ENCODE results near the gene KCNN4. TPM values are rescaled to one million over a fixed set of nuclear protein-coding genes. Genes with fewer than 3 reads are reported as not detected.
A peak's percentile ranks its signal among the peaks of the same experiment; 100 is the strongest.

The KCNN4 gene
- total and polyA plus RNA-seq, 2 donors (not counting 1 experiment from before 2014, with no cell fraction given) = 107 to 267 TPM

DNA sequence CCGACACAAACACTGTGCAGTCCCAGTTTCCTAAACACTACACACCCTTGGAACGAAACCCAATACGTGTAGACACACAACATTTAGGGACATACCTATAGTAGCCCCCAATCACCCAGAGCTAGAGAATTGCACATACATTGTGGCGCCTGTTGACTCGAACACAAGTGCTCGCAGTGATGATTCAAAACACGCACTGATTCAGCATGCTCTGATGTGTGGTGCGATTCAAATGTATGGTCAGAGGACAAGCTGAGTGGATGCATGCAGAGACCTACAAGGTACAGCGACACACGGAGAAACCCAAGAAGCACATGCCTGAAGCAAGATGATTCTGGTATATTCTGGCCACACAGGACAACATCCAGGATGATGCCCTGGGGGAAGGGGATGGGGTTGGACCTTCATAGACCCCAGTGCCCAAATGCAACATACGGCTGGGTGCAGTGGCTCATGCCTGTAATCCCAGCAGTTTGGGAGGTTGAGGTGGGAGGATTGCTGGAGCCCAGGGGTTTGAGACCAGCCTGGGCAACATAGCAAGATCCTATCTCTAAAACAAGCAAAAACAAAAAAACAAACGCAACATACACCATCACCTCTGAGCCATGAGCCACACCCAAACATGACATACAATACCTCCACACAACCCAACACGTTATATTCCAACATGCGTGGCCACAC is 997 bp upstream of the KCNN4 start:
- peaks cover 81% of the 10 kb centered on the region for H3K4me1 Mint-ChIP-seq
- Histone ChIP-seq H3K4me2 (replicated peaks; ENCODE audit: low read depth, low read length, poor library complexity, severe bottlenecking) (peak overlapping the region; percentile 85), H3K4me1 (ENCODE audit: control insufficient read depth in 2 of 2, insufficient read depth in 2 of 2, low read length in 2 of 2) (peaks cover 66 to 85% of the 10 kb centered on the region in 2 donors), H3K27me3 (replicated peaks in 1 of 4; ENCODE audit: control extremely low read depth in 1 of 4, control insufficient read depth in 3 of 4, insufficient read depth in 4 of 4, low read length in 3 of 4) (no peaks in the 10 kb centered on the region), H3K9ac (ENCODE audit: low read length) (peak overlapping the region; percentile 78), H4K20me1 (ENCODE audit: control insufficient read depth, insufficient read depth, low read length, poor library complexity, severe bottlenecking) (peaks cover 10% of the 10 kb centered on the region), H3K9me3 (ENCODE audit: control extremely low read depth in 1 of 3, control insufficient read depth in 2 of 3, insufficient read depth in 1 of 3, low read length in 2 of 3) (no peaks in the 10 kb centered on the region), H3K79me2 (ENCODE audit: control insufficient read depth, insufficient read depth, low read length) (peaks cover 47% of the 10 kb centered on the region), H3K36me3 (replicated peaks in 1 of 2; ENCODE audit: control extremely low read depth in 1 of 2, control insufficient read depth in 1 of 2, extremely low read depth in 1 of 2, insufficient read depth in 2 of 2, low read length in 1 of 2) (no peaks in the 10 kb centered on the region), H2AFZ (ENCODE audit: insufficient read depth, low read depth, low read length, poor library complexity, severe bottlenecking) (no peak overlapping the region), H3K4me3 (ENCODE audit: control extremely low read depth in 1 of 5, extremely low read depth in 1 of 5, insufficient read depth in 1 of 5, low read depth in 2 of 5, low read length in 4 of 5) (peak overlapping the region in 4 of 5 experiments; percentile 65 to 74 (median 66)), H3K27ac (ENCODE audit: low read length in 2 of 2) (peak overlapping the region; percentile 73 to 85)
- peak overlapping the region; percentile 99 for H3K27ac Mint-ChIP-seq
- DNase-seq (peak; percentile 22), ATAC-seq (ENCODE audit: low read depth) (no peak)
- CTCF ChIA-PET = interaction anchor here (0.5 to 11.3 kb wide), 5 partner anchors 18 to 37 kb away, joined by 3 to 237 read pairs (median 4); partner anchors contain the start of gene SMG9
- peak overlapping the region; percentile 93 for H3K4me3 Mint-ChIP-seq
- intact Hi-C loops (cut with micrococcal nuclease) = loop anchor here (1.0 to 10.0 kb wide), 3 partner anchors 16 to 337 kb away; partner anchors contain the start of genes PINLYP and XRCC1
- TF ChIP-seq EZH2 (IDR thresholded peaks at IDR 0.05; ENCODE audit: borderline replicate concordance, insufficient read depth, low read depth, low read length, poor library complexity, severe bottlenecking) = no peak
- TF ChIP-seq, protein P1, sequence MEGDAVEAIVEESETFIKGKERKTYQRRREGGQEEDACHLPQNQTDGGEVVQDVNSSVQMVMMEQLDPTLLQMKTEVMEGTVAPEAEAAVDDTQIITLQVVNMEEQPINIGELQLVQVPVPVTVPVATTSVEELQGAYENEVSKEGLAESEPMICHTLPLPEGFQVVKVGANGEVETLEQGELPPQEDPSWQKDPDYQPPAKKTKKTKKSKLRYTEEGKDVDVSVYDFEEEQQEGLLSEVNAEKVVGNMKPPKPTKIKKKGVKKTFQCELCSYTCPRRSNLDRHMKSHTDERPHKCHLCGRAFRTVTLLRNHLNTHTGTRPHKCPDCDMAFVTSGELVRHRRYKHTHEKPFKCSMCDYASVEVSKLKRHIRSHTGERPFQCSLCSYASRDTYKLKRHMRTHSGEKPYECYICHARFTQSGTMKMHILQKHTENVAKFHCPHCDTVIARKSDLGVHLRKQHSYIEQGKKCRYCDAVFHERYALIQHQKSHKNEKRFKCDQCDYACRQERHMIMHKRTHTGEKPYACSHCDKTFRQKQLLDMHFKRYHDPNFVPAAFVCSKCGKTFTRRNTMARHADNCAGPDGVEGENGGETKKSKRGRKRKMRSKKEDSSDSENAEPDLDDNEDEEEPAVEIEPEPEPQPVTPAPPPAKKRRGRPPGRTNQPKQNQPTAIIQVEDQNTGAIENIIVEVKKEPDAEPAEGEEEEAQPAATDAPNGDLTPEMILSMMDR (IDR thresholded peaks at IDR 0.05) = no peak
- no peaks in the 10 kb centered on the region for H3K9me3 Mint-ChIP-seq (ENCODE audit: insufficient read depth)
- POLR2A ChIA-PET = interaction anchor here (1.7 to 9.3 kb wide), 3 partner anchors 15 to 29 kb away, joined by 11 to 89 read pairs (median 75); partner anchors contain the start of gene SMG9
- 79% methylated on average over 13 of the region's 14 CpGs for WGBS (ENCODE audit: insufficient coverage)
- H3K27me3 Mint-ChIP-seq = no peaks in the 10 kb centered on the region

- Histone ChIP-seq H3K4me2 (replicated peaks; ENCODE audit: low read depth, low read length, poor library complexity, severe bottlenecking) (peak overlapping the region; percentile 85), H3K4me3 (ENCODE audit: control extremely low read depth in 1 of 5, extremely low read depth in 1 of 5, insufficient read depth in 1 of 5, low read depth in 2 of 5, low read length in 4 of 5) (peak overlapping the region; percentile 18 to 74 (median 66)), H3K9ac (ENCODE audit: low read length) (peak overlapping the region; percentile 78), H3K36me3 (replicated peaks in 1 of 2; ENCODE audit: control extremely low read depth in 1 of 2, control insufficient read depth in 1 of 2, extremely low read depth in 1 of 2, insufficient read depth in 2 of 2, low read length in 1 of 2) (peaks cover 0 to 12% of the 10 kb centered on the region in 2 experiments), H3K27ac (ENCODE audit: low read length in 2 of 2) (peak overlapping the region; percentile 73 to 85), H4K20me1 (ENCODE audit: control insufficient read depth, insufficient read depth, low read length, poor library complexity, severe bottlenecking) (peaks cover 26% of the 10 kb centered on the region), H3K79me2 (ENCODE audit: control insufficient read depth, insufficient read depth, low read length) (peaks cover 66% of the 10 kb centered on the region), H2AFZ (ENCODE audit: insufficient read depth, low read depth, low read length, poor library complexity, severe bottlenecking) (peak overlapping the region; percentile 29), H3K27me3 (replicated peaks in 1 of 4; ENCODE audit: control extremely low read depth in 1 of 4, control insufficient read depth in 3 of 4, insufficient read depth in 4 of 4, low read length in 3 of 4) (no peaks in the 10 kb centered on the region), H3K4me1 (ENCODE audit: control insufficient read depth in 2 of 2, insufficient read depth in 2 of 2, low read length in 2 of 2) (peaks cover 69 to 97% of the 10 kb centered on the region in 2 donors), H3K9me3 (ENCODE audit: control extremely low read depth in 1 of 3, control insufficient read depth in 2 of 3, insufficient read depth in 1 of 3, low read length in 2 of 3) (no peaks in the 10 kb centered on the region)
- Mint-ChIP-seq H3K4me3 (peak overlapping the region; percentile 81), H3K4me1 (peaks cover 94% of the 10 kb centered on the region), H3K9me3 (ENCODE audit: insufficient read depth) (no peaks in the 10 kb centered on the region), H3K27me3 (no peaks in the 10 kb centered on the region), H3K27ac (peak overlapping the region; percentile 93)
- no peak for ATAC-seq (ENCODE audit: low read depth)
- 0% methylated on average over 1 of the region's 3 CpGs for WGBS (ENCODE audit: insufficient coverage)
- ChIA-PET CTCF (interaction anchor here (1.4 to 11.3 kb wide), 6 partner anchors 10 to 224 kb away, joined by 3 to 237 read pairs (median 26); partner anchors contain the start of gene SMG9), POLR2A (interaction anchor here (6.9 to 9.3 kb wide), 2 partner anchors 13 to 27 kb away, joined by 75 to 89 read pairs; partner anchors contain the start of gene SMG9)
- intact Hi-C loops (cut with micrococcal nuclease) = loop anchor here (1.0 to 10.0 kb wide), 3 partner anchors 26 to 335 kb away; partner anchors contain the start of gene SMG9
- peak; percentile 39 for DNase-seq
- TF ChIP-seq EZH2 (IDR thresholded peaks at IDR 0.05; ENCODE audit: borderline replicate concordance, insufficient read depth, low read depth, low read length, poor library complexity, severe bottlenecking) = no peak
- TF ChIP-seq, protein P1 (IDR thresholded peaks at IDR 0.05) = no peak
Measured at GRCh38 chr19:43779820-43780219, 953 bp downstream of the KCNN4 start.

Data from B cell (primary cell).